Measurements from ENCODE around the gene CDC42EP2. TPM values are rescaled to one million over a fixed set of nuclear protein-coding genes. Genes with fewer than 3 reads are reported as not detected.

CDC42EP2 gene
- total RNA-seq, 1 donor from 2014 or later, result 26.7 TPM

- Mint-ChIP-seq H3K36me3 (ENCODE audit: low read depth, unreplicated experiment) (peaks cover 14% of the 10 kb centered on the region), H3K9me3 (ENCODE audit: unreplicated experiment) (no peaks in the 10 kb centered on the region), H3K27me3 (ENCODE audit: low read depth, unreplicated experiment) (no peaks in the 10 kb centered on the region), H3K27ac (ENCODE audit: unreplicated experiment) (no peak overlapping the region), H3K4me1 (ENCODE audit: low read depth, unreplicated experiment) (peaks cover 15% of the 10 kb centered on the region), H3K4me3 (ENCODE audit: unreplicated experiment) (no peak overlapping the region)
- Histone ChIP-seq H3K4me3 (ENCODE audit: insufficient read depth, low read depth, low read length) (no peak overlapping the region), H3K4me1 (ENCODE audit: insufficient read depth, low read length) (peaks cover 12% of the 10 kb centered on the region), H2AFZ (ENCODE audit: low read depth, low read length) (no peak overlapping the region), H3K79me2 (ENCODE audit: insufficient read depth, low read length) (no peaks in the 10 kb centered on the region), H3K4me2 (ENCODE audit: low read length) (no peak overlapping the region), H3K36me3 (ENCODE audit: insufficient read depth, low read length) (peaks cover 11% of the 10 kb centered on the region), H3K9me3 (ENCODE audit: insufficient read depth, low read depth, low read length) (no peaks in the 10 kb centered on the region), H3K9ac (ENCODE audit: low read length) (no peak overlapping the region), H4K20me1 (ENCODE audit: insufficient read depth, low read length) (no peaks in the 10 kb centered on the region), H3K27me3 (ENCODE audit: insufficient read depth, low read length) (no peaks in the 10 kb centered on the region), H3K27ac (ENCODE audit: low read depth, low read length) (no peak overlapping the region)
- DNase-seq (ENCODE audit: low read depth) (no peak), FAIRE-seq (no peak)
- TF ChIP-seq EZH2 (IDR thresholded peaks at IDR 0.05; ENCODE audit: insufficient read depth, low read length) (no peak), CTCF (IDR thresholded peaks at IDR 0.05; ENCODE audit: insufficient read depth, low read depth, low read length) (no peak)
Observed at GRCh38 chr11:65297026-65297672, 17.5 kb upstream of the CDC42EP2 start.

- no peak for TF ChIP-seq CTCF (IDR thresholded peaks at IDR 0.05; ENCODE audit: insufficient read depth, low read depth, low read length)
- no peak for TF ChIP-seq EZH2 (IDR thresholded peaks at IDR 0.05; ENCODE audit: insufficient read depth, low read length)
- Histone ChIP-seq H3K9me3 (ENCODE audit: insufficient read depth, low read depth, low read length) (no peaks in the 10 kb centered on the region), H3K27ac (ENCODE audit: low read depth, low read length) (peak overlapping the region; percentile 25), H3K27me3 (ENCODE audit: insufficient read depth, low read length) (no peaks in the 10 kb centered on the region), H3K4me2 (ENCODE audit: low read length) (peak overlapping the region; percentile 25), H2AFZ (ENCODE audit: low read depth, low read length) (no peak overlapping the region), H4K20me1 (ENCODE audit: insufficient read depth, low read length) (no peaks in the 10 kb centered on the region), H3K4me3 (ENCODE audit: insufficient read depth, low read depth, low read length) (no peak overlapping the region), H3K36me3 (ENCODE audit: insufficient read depth, low read length) (peaks cover 11% of the 10 kb centered on the region), H3K9ac (ENCODE audit: low read length) (no peak overlapping the region), H3K79me2 (ENCODE audit: insufficient read depth, low read length) (no peaks in the 10 kb centered on the region), H3K4me1 (ENCODE audit: insufficient read depth, low read length) (peaks cover 13% of the 10 kb centered on the region)
- Mint-ChIP-seq H3K4me1 (ENCODE audit: low read depth, unreplicated experiment) (peaks cover 10% of the 10 kb centered on the region), H3K27ac (ENCODE audit: unreplicated experiment) (no peak overlapping the region), H3K4me3 (ENCODE audit: unreplicated experiment) (no peak overlapping the region), H3K27me3 (ENCODE audit: low read depth, unreplicated experiment) (no peaks in the 10 kb centered on the region), H3K9me3 (ENCODE audit: unreplicated experiment) (no peaks in the 10 kb centered on the region), H3K36me3 (ENCODE audit: low read depth, unreplicated experiment) (peaks cover 12% of the 10 kb centered on the region)
- no peak for DNase-seq (ENCODE audit: low read depth)
- FAIRE-seq, result no peak
Observed at GRCh38 chr11:65298131-65298535, 16.5 kb upstream of the CDC42EP2 start.

GRCh38 chr11:65298655-65299179 is 15.9 kb upstream of the CDC42EP2 start:
- Histone ChIP-seq H3K4me3 (ENCODE audit: insufficient read depth, low read depth, low read length) (no peak overlapping the region), H3K4me2 (ENCODE audit: low read length) (peak overlapping the region; percentile 25), H3K36me3 (ENCODE audit: insufficient read depth, low read length) (peaks cover 11% of the 10 kb centered on the region), H2AFZ (ENCODE audit: low read depth, low read length) (no peak overlapping the region), H3K27me3 (ENCODE audit: insufficient read depth, low read length) (no peaks in the 10 kb centered on the region), H3K9ac (ENCODE audit: low read length) (no peak overlapping the region), H4K20me1 (ENCODE audit: insufficient read depth, low read length) (no peaks in the 10 kb centered on the region), H3K4me1 (ENCODE audit: insufficient read depth, low read length) (peaks cover 13% of the 10 kb centered on the region), H3K9me3 (ENCODE audit: insufficient read depth, low read depth, low read length) (no peaks in the 10 kb centered on the region), H3K27ac (ENCODE audit: low read depth, low read length) (peak overlapping the region; percentile 25), H3K79me2 (ENCODE audit: insufficient read depth, low read length) (no peaks in the 10 kb centered on the region)
- no peak for FAIRE-seq
- Mint-ChIP-seq H3K27me3 (ENCODE audit: low read depth, unreplicated experiment) (no peaks in the 10 kb centered on the region), H3K27ac (ENCODE audit: unreplicated experiment) (peak overlapping the region; percentile 47), H3K4me3 (ENCODE audit: unreplicated experiment) (no peak overlapping the region), H3K36me3 (ENCODE audit: low read depth, unreplicated experiment) (peaks cover 12% of the 10 kb centered on the region), H3K9me3 (ENCODE audit: unreplicated experiment) (no peaks in the 10 kb centered on the region), H3K4me1 (ENCODE audit: low read depth, unreplicated experiment) (peaks cover 10% of the 10 kb centered on the region)
- TF ChIP-seq CTCF (IDR thresholded peaks at IDR 0.05; ENCODE audit: insufficient read depth, low read depth, low read length) (no peak), EZH2 (IDR thresholded peaks at IDR 0.05; ENCODE audit: insufficient read depth, low read length) (no peak)
- DNase-seq (ENCODE audit: low read depth), result peak; percentile 52

Measured in astrocyte (in vitro differentiated cells and primary cell).